ENCODE results near the gene TMA7. TPM values are rescaled to one million over a fixed set of nuclear protein-coding genes. Genes with fewer than 3 reads are reported as not detected.

The TMA7 gene
- 100 to 1,000 TPM; 130 to 193 (median 153) TPM for total RNA-seq
- long read RNA-seq, donor 1, transcript TMA7-202 (3 exons, 619 nt) = minor isoform, 9 of 150 reads
- long read RNA-seq, donor 1, transcript TMA7-201 (4 exons, 561 nt) = major isoform, 134 of 150 reads
- long read RNA-seq, donor 1, partial matches to known transcripts = 1 of 150 reads
- long read RNA-seq, donor 1, other reads (novel, unspliced or antisense) = 6 of 150 reads
- long read RNA-seq, donor 2, transcript TMA7-202 (3 exons, 619 nt) = minor isoform, 21 of 317 reads
- long read RNA-seq, donor 2, transcript TMA7-201 (4 exons, 561 nt) = major isoform, 272 of 317 reads
- long read RNA-seq, donor 2, partial matches to known transcripts = 3 of 317 reads
- long read RNA-seq, donor 2, other reads (novel, unspliced or antisense) = 21 of 317 reads

GRCh38 chr3:48439820-48440589 lies at the start of gene TMA7, which contains the start of gene CCDC51:
Gene TMA7 (plus strand): TSS chr3:48440257. CDS start chr3:48440297, 40 bp downstream.
Gene CCDC51 (minus strand): TSS chr3:48440119. CDS start chr3:48435128, 4,991 bp downstream.
- H3K36me3 ChIP-seq (ENCODE audit: low read depth) = no peaks in the 10 kb centered on the region
- no peak for TF ChIP-seq CTCF (IDR thresholded peaks at IDR 0.05)
- H3K4me1 ChIP-seq (ENCODE audit: low read depth) = peaks cover 19% of the 10 kb centered on the region
- H3K4me3 ChIP-seq = peak within 1 kb of the TSS; percentile 92
- peak; percentile 99 for DNase-seq
- peak; percentile 96 for ATAC-seq
- intact Hi-C loops (cut with DNase I, micrococcal nuclease) = loop anchor here (5.0 kb wide), 2 partner anchors 38 to 168 kb away; no protein-coding TSS in a partner anchor
- H3K9me3 ChIP-seq = no peaks in the 10 kb centered on the region

- DNase-seq (no peak), ATAC-seq (no peak)
- intact Hi-C loops (cut with DNase I, micrococcal nuclease) = no loop called here
- Histone ChIP-seq H3K36me3 (ENCODE audit: low read depth) (no peaks in the 10 kb centered on the region), H3K9me3 (no peaks in the 10 kb centered on the region), H3K4me1 (ENCODE audit: low read depth) (no peaks in the 10 kb centered on the region), H3K4me3 (no peak overlapping the region)
- no peak for TF ChIP-seq CTCF (IDR thresholded peaks at IDR 0.05)
Measured at GRCh38 chr3:48394391-48394790, 45.7 kb upstream of the TMA7 start.

- intact Hi-C loops (cut with DNase I, micrococcal nuclease) = no loop called here
- DNase-seq = no peak
- Histone ChIP-seq H3K4me3 (no peak overlapping the region), H3K4me1 (ENCODE audit: low read depth) (no peaks in the 10 kb centered on the region), H3K9me3 (no peaks in the 10 kb centered on the region), H3K36me3 (ENCODE audit: low read depth) (no peaks in the 10 kb centered on the region)
- no peak for TF ChIP-seq CTCF (IDR thresholded peaks at IDR 0.05)
- no peak for ATAC-seq
Measured at GRCh38 chr3:48395714-48396113, 44.3 kb upstream of the TMA7 start.

- TF ChIP-seq CTCF (IDR thresholded peaks at IDR 0.05) = no peak
- no peak for ATAC-seq
- DNase-seq = peak in 1 of 3 donors; percentile 17
- Histone ChIP-seq H3K9me3 (no peaks in the 10 kb centered on the region), H3K36me3 (ENCODE audit: low read depth) (no peaks in the 10 kb centered on the region), H3K4me3 (no peak overlapping the region), H3K4me1 (ENCODE audit: low read depth) (no peaks in the 10 kb centered on the region)
- intact Hi-C loops (cut with DNase I, micrococcal nuclease) = no loop called here
Measured at GRCh38 chr3:48397767-48398681, 42.0 kb upstream of the TMA7 start.
